Measurements from ENCODE around the gene CXCL3.

GRCh38 chr4:74065115-74065642 is 26.7 kb upstream of the CXCL3 start:
- TF ChIP-seq POLR2AphosphoS5 (IDR thresholded peaks at IDR 0.05; ENCODE audit: low read length), result no peak
- TF ChIP-seq SIN3A (IDR thresholded peaks at IDR 0.05; ENCODE audit: low read depth, low read length), result no peak
- TF ChIP-seq ATF7 (IDR thresholded peaks at IDR 0.05; ENCODE audit: low read depth), result no peak
- TF ChIP-seq REST (IDR thresholded peaks at IDR 0.05; ENCODE audit: low read depth, low read length), result no peak
- no peak for TF ChIP-seq CTCF (IDR thresholded peaks at IDR 0.05 in 2 of 3, conservative IDR thresholded peaks at IDR 0.05 in 1 of 3; ENCODE audit: control insufficient read depth in 2 of 3, extremely low read depth in 1 of 3, insufficient read depth in 1 of 3, low read depth in 3 of 3, low read length in 3 of 3)
- TF ChIP-seq MYC (IDR thresholded peaks at IDR 0.05; ENCODE audit: insufficient read depth, insufficient read length, insufficient replicate concordance, low read length, severe bottlenecking), result no peak
- TF ChIP-seq RAD21 (IDR thresholded peaks at IDR 0.05; ENCODE audit: insufficient read depth, low read depth, low read length), result no peak
- TF ChIP-seq PBX3 (IDR thresholded peaks at IDR 0.05; ENCODE audit: insufficient replicate concordance, low read depth, low read length), result no peak
- TF ChIP-seq EZH2 (IDR thresholded peaks at IDR 0.05; ENCODE audit: borderline replicate concordance, control insufficient read depth, low read depth, low read length), result no peak
- no peak for TF ChIP-seq EP300 (IDR thresholded peaks at IDR 0.05; ENCODE audit: borderline replicate concordance in 1 of 2, control insufficient read depth in 1 of 2, low read depth in 2 of 2, low read length in 2 of 2)
- TF ChIP-seq PML (IDR thresholded peaks at IDR 0.05; ENCODE audit: low read length), result no peak
